Glomerular endothelial cell (primary cell): ENCODE results near the gene TBX21. TPM values are rescaled to one million over a fixed set of nuclear protein-coding genes. Genes with fewer than 3 reads are reported as not detected.
"Not testable (repeated sequence)": the region's sequence is repeated elsewhere in the genome, so short reads cannot be mapped to it uniquely, and the experiment has no call there.

Source experiments
- DNase-seq: peaks from one replicate; pipeline ENCODE4 v3.0.0-alpha.2; 2011; ENCODE audit warnings: low read depth, low spot score; ENCODE audit errors: extremely low read depth
- total RNA-seq: library from RNA; depleted of rRNA; stranded (reverse); fragments of >200 nt; gene quantifications from 2 replicates; pipeline ENCODE4 v1.2.3, GENCODE V29; 2015

The TBX21 gene
- total RNA-seq, 1 donor from 2014 or later: not detected

DNA sequence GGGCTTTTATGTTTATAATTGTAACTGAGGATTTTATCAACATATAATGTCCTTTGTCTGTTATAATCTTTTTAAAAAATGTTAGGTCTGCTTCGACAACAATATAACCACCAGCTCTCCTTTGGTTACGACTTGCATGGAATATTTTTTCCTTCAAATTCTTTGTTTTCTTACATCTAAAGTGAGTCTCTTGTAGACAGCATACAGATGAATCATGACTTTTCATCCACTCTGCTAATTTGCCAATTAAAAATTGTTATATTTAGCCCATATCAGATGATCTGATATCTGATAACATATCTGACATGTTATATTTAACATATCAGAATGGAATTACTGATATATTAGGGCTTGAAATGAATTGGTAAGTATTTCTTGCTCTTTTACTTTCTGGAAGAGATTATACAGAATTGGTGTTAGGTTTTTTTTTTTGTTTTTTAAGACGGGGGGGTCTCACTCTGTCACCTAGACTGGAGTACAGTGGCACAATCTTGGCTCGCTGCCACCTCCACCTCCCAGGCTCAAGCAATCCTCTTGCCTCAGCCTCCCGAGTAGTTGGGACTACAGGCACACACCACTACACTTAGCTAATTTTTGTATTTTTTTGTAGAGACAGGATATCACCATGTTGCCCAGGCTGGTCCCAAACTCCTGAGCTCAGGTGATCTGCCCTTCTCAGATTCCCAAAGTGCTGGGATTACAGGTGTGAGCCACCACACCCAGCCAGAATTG is 27.5 kb downstream of the TBX21 start:
- no peak for DNase-seq

DNA sequence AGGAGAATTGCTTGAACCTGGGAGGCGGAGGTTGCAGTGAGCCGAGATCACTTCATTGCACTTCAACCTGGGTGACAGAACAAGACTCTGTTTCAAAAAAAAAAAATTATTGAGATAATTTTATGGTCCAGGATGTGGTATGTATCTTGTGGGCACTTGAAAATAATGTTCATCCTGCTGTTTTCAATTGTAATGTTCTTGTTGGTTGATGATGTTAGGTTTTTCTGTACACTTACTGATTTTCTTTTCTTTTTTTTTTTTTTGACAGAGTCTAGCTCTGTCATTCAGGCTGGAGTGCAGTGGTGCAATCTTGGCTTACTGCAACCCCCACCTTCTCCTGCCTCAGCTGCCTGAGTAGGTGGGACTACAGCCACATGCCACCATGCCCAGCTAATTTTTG is 29.7 kb downstream of the TBX21 start:
- no peak for DNase-seq

DNA sequence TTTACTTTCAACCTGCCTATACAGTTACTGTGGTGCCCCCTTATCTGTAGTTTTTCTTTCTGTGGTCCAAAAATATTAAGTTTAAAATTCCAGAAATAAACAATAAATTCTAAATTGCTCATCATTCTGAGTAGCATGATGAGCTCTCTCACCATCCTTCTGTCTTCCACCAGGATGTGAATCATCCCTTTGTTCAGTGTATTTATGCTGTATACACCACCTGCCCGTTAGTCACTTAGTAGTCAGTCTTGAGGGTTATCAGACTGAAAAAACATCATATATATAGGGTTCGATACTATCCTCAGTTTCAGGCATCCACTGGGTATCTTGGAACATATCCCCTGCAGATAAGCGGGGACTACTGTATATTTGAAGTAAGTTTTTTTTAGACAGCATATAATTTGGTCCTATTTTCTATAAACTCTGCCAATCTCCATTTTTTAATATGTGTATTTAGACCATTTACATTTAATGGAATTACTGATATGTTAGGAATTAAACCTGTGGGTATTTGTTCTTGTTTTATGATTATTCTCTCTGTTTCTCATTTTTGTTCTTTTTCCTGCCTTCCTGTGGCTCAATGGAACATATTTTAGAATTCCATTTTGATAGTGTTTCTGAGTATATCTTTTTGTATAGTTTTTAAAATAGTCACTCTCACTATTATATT is 31.0 kb downstream of the TBX21 start:
- no peak for DNase-seq

DNA sequence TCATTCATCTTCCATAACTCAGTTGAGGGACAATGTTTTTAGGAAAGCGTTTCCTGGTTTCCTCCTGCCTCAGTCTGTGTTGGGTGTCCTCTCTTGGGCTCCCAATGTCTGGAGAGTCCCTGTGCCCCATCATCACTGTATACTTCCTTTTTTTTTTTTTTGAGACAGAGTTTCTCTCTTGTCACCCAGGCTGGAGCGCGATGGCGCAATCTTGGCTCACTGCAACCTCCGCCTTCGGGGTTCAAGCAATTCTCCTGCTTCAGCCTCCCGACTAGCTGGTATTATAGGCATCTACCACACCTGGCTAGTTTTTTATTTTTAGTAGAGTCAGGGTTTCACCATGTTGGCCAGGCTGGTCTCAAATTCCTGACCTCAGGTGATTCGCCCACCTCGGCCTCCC is 40.6 kb downstream of the TBX21 start:
- not testable (repeated sequence) for DNase-seq

DNA sequence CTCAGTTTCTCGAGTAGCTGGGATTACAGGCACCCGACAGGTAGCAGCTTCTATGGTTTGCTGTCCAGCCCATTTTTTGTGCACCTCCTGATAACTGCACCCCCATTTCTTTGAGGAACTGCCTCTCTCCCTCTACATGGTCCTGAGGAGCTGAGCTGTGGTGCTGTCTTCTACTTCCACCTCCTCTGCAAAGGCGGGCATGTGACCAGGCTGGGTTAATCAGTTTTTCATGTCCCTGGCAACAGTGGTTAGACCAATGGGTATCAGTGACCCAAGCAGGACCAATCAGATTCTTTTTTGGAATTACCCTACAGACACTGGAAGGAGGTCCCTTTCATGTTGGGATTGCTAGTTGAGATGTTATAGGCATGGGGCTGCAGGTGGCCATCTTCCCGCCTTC is 41.3 kb downstream of the TBX21 start:
- no peak for DNase-seq

DNA sequence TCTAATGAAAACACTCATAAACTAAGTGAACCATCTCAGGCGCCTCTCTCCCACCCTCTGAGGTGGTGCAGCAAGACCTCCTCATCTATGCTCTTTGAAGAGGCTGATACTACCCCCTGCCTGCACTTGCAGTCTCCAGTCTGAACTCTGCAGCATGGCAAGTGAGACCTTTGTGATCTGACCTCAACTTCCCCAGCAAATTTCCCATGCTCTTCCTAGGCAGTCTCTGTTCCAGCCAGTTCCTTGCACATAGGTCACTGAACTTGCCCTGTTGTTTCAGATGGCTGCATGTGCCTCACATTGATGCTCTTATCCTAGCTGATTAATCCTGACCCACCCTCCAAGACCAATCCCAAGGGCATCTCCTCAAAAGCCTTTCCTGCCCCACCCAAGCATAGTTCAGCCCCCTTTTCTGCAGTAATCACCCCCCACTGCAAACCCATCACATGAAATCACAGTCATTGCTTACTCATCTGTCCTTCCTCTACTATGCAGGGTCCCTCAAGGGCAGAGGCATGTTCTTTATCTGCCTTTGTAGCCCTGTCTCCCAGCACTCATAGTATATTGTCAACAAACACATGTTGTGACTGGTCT is 42.0 kb downstream of the TBX21 start:
- no peak for DNase-seq

DNA sequence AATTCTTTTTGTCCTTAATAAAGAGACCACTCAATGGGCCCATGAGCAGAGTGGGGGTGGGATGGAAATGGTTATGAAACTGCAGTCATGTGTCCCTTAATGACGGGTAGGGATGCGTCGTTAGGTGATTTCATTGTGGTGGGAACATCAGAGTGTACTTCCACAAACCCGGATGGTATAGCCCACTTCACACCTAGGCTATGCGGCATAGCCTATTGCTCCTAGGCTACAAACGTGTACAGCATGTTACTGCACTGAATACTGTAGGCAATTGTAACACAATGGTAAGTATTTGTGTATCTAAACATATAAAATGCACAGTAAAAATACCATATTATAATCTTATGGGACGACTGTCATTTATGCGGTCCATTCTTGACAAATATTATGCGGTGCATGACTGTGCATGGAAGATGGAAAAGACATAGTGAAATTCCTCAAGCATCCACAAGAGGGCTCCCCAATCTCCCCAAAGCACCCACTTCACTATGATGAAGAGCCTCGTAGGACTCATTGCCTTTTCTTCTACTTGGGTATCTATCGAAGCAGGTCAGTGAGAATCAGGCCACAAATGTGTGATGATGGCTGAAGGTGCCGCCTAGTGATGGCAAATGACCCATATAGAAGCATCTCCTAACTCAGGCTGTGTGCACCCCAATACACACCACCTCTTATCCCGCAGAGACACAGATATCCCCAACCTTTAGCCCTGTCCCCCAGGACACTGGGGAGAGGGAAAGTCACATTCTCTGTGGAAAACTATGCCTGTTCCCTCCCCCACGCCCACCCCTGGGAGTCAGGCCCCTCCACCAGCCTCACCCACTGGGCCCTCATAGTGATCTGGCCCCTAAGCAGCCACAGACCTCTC is 43.5 kb downstream of the TBX21 start:
- DNase-seq: peak; percentile 33

DNA sequence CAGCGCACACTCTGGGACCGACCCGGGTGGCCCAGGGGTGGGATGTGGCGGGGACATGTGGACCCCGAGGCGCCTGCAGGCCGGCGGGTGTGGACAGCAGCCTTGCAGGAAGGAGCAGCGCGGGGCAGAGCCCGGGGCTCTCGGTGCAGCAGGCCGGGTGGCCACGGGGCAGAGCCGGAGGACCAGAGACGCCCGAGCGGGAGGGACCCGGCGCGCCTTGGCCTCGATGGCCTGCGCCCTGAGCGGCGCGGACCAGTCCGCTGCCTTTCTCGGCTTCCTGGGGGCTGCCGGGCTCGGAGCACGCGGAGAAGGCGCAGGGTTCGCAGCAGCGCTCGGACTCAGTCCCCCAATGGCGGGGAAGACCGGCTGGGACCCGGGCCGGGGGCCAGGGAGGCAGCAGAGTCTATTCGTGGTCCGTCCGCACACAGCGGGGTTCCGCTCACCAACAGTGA is 45.2 kb downstream of the TBX21 start:
- DNase-seq: no peak

DNA sequence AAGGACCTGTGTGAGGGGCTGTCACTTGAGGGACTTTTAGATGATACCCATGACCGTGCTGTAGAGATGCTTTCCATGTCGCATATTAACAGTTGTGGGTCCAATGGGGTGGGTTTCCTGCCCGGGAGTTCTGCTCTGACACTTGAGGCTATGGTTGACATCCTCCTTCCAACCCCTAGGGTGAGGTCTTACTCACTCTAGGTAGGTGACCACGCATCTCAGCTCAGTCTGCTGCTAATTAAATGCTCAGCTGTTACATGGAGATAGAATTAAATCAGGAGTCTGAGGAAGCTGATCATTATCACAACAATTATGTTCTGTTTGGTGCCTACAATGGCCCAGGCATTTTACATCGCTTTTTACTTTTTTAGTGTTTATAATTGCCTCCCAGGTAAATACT is 48.4 kb downstream of the TBX21 start:
- no peak for DNase-seq

DNA sequence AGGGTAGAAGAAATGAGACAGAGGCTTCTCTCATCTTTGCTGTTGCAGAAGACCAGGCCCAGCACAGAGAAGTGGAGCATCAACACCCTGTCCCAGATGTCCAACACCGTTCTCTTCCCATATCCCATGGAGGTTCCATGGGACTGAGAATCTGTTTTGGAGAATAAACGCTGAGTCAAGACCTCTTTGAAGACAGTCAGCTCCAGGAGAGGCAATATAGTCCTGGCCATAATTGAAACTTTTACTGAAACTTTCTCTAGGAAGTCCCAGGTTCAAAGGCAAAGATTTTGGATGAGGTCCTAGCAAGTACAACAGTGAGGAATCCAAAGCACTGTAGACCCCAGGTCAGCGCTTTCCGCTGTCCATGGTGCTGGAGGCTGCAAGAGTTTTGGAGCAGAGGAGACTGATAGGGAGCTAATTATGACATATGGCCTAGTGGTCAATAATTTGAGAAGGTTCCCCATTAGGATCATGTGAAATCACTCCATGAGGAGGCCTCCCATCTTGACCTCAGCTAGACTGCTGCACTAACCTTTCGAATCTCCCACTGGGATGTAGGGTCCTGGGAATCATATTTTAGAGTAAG is 52.6 kb downstream of the TBX21 start:
- DNase-seq: no peak

DNA sequence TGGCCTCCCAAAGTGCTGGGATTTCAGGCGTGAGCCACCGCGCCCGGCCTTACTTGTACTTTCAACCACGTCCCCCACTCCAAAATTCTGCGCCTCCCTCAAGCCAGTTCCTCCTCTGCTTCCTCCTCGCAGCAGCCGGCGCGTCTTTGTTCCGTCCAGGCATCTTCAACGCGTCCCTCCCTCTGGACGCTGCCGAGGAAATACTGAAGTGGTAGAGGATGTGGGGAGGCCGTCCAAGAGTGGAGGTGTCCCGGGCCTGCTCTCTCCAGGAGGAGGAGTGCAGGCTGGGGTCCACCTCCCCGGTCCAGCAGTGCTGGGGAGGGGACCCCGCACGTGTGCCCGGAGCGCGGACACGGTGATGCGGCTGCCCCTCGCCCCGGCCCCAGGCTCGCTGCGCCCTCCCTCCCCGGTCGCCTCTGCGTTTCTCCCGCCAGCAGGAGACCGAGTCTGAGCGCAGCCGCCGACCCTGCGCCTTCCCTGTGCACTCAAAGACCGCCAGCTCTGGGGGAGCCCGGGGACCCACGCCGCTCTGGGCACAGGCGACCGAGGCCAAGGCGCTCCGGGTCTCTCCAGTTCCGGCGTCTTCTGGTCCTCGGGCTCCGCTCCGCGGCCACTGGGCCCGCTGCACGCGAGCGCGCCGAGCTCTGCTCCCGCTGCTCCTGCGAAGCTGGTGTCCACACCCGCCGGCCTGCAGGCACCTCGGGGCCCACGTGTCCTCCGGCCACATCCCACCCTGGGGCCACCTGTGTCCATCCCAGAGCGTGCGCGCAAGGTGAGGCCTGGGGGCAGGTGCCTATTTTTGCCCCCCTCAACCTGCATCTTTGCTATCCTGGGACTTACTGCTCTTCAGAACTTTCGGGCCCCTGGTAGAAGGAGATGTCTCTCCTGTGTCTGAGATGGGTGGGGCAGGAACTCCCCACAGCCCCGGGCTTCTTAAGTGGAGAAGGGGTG is 56.9 kb downstream of the TBX21 start:
- DNase-seq: no peak

DNA sequence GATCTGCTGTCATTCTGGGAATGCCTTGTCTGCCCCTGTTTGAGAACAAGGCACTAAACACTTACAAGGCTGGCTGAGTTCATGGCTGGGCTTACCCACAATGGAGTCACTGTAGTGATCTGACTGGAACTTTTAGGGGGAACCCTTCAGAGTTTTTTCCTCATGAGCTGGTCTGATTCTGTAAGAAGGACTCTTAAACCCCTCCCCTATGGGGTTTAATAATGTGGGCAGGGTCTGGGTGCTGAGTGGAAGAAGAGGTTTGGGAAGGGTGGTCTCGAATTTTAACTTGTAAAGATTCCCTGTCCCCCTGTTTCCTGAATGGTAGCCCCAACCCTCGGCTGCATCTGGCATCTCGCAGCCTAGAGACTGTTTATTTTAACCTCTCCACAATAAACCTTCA is 58.0 kb downstream of the TBX21 start:
- DNase-seq: no peak

DNA sequence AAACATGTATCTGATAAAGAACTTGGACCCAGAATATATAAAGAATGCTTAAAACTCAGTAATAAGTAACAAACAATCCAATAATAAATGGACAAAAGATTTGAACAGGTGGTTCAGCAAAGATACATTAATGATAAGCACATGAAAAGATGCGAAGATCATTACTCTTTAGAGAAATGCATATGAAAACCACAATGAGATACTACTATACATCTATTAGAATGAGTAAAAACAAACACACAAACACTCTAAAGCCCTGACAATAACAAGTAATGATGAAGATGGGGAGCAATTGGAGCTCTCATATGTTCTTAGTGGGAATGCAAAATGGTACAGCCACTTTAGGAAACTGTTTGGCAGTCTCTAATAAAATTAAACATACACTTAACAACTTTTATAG is 59.4 kb downstream of the TBX21 start:
- no peak for DNase-seq

DNA sequence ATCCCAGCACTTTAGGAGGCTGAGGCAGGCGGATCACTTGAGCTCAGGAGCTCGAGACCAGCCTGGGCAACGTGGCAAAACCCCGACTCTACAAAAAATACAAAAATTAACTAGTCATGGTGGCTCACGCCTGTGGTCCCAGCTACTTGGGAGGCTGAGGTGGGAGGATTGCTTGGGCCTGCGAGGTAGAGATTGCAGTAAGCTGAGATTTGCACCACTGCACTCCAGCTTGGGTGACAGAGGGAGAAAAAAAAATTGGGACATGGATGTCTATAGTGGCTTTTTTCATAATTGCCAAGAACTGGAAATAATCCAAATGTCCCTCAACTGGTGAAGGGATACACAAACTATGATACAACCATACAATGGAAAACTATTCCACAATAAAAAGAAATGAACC is 59.9 kb downstream of the TBX21 start:
- DNase-seq: no peak

Other genes starting within 250 kb of the TBX21 start
- 76.8 and 78.8 TPM in 2 replicates for gene NPEPPS, start 202.1 kb upstream of the TBX21 start, total RNA-seq
- 278 and 309 TPM in 2 replicates for gene KPNB1, start 83.3 kb upstream of the TBX21 start, total RNA-seq
- 11.4 and 19.7 TPM in 2 replicates for gene TBKBP1, start 39.1 kb upstream of the TBX21 start, total RNA-seq
- gene OSBPL7, start 88.6 kb downstream of the TBX21 start, total RNA-seq: 11.1 and 14.4 TPM in 2 replicates
- 29.8 and 50.5 TPM in 2 replicates for gene MRPL10, start 98.3 kb downstream of the TBX21 start, total RNA-seq
- gene LRRC46, start 98.4 kb downstream of the TBX21 start, total RNA-seq: 0.24 TPM in 1 of 2 replicates, not detected in the other
- 27.8 and 35.9 TPM in 2 replicates for gene SCRN2, start 108.0 kb downstream of the TBX21 start, total RNA-seq
- 0.48 and 1.6 TPM in 2 replicates for gene SP6, start 117.9 kb downstream of the TBX21 start, total RNA-seq
- gene SP2, start 163.0 kb downstream of the TBX21 start, total RNA-seq: 4.3 and 11.5 TPM in 2 replicates
- 36.3 and 56.6 TPM in 2 replicates for gene PNPO, start 208.3 kb downstream of the TBX21 start, total RNA-seq
- not detected in 2 replicates for gene PRR15L, start 224.6 kb downstream of the TBX21 start, total RNA-seq
- gene CDK5RAP3, start 237.9 kb downstream of the TBX21 start, total RNA-seq: 98.2 and 99.8 TPM in 2 replicates